Stomach smooth muscle (tissue), 2 donors: Measurements from ENCODE around the gene IRAG1.

Source experiments
- H3K27ac ChIP-seq: one replicate; pipeline ENCODE4 v1.7.0; 2013; ENCODE audit warnings: mild to moderate bottlenecking, low read length, inconsistent platforms
- H3K27me3 ChIP-seq, 2 donors: one replicate each; pipeline ENCODE4 v1.7.0; 2013; ENCODE audit warnings: low read length in 2 of 2; ENCODE audit not compliant: insufficient read depth in 2 of 2, control insufficient read depth in 1 of 2
- H3K36me3 ChIP-seq, 2 donors: one replicate each; pipeline ENCODE4 v1.7.0; 2013; ENCODE audit warnings: low read length in 2 of 2; ENCODE audit not compliant: control insufficient read depth in 2 of 2, insufficient read depth in 2 of 2
- H3K4me1 ChIP-seq: one replicate; pipeline ENCODE4 v1.7.0; 2013; ENCODE audit warnings: low read length; ENCODE audit not compliant: control insufficient read depth, insufficient read depth
- H3K4me3 ChIP-seq, 2 donors: one replicate each; pipeline ENCODE4 v1.7.0; 2013; ENCODE audit warnings: low read length in 2 of 2
- H3K9ac ChIP-seq, 2 donors: one replicate each; pipeline ENCODE4 v1.7.0; 2013; ENCODE audit warnings: low read length in 2 of 2, mild to moderate bottlenecking in 1 of 2
- H3K9me3 ChIP-seq, 2 donors: one replicate each; pipeline ENCODE4 v1.7.0; 2013; ENCODE audit warnings: low read length in 2 of 2; ENCODE audit not compliant: control insufficient read depth in 2 of 2
- donor health status: healthy.
- donor health status: Pancreatic carcinoma.

IRAG1 gene

DNA sequence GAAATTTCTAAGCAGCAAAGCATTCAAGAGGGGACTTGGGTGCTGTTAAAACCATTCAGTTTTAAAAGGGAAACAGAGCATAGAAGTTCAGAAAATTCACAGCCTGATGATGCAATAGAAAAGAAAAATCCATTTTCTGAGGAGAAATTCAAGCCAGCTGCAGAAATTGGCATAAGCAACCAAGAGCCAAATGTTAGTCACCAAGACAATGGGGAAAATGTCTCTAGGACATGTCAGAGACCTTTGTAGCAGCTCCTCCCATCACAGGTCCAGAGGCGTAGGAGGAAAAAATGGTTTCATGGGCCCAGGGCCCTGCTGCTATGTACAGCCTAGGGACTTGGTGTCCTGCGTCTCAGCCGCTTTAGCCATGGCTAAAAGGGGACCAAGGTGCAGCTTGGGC lies 5.5 kb upstream of the IRAG1 start:
- Histone ChIP-seq H3K9ac (no peak overlapping the region), H3K36me3 (no peaks in the 10 kb centered on the region), H3K27me3 (no peaks in the 10 kb centered on the region), H3K4me3 (no peak overlapping the region), H3K4me1 (peaks cover 19% of the 10 kb centered on the region), H3K27ac (no peak overlapping the region), H3K9me3 (no peaks in the 10 kb centered on the region)

GRCh38 chr11:10697323-10697620 lies 3.7 kb upstream of the IRAG1 start:
- H3K9ac ChIP-seq: no peak overlapping the region
- H3K4me1 ChIP-seq: peaks cover 26% of the 10 kb centered on the region
- H3K27me3 ChIP-seq: no peaks in the 10 kb centered on the region
- H3K9me3 ChIP-seq: no peaks in the 10 kb centered on the region
- peak overlapping the region; percentile 46 for H3K27ac ChIP-seq
- no peak overlapping the region for H3K4me3 ChIP-seq
- H3K36me3 ChIP-seq: no peaks in the 10 kb centered on the region

DNA sequence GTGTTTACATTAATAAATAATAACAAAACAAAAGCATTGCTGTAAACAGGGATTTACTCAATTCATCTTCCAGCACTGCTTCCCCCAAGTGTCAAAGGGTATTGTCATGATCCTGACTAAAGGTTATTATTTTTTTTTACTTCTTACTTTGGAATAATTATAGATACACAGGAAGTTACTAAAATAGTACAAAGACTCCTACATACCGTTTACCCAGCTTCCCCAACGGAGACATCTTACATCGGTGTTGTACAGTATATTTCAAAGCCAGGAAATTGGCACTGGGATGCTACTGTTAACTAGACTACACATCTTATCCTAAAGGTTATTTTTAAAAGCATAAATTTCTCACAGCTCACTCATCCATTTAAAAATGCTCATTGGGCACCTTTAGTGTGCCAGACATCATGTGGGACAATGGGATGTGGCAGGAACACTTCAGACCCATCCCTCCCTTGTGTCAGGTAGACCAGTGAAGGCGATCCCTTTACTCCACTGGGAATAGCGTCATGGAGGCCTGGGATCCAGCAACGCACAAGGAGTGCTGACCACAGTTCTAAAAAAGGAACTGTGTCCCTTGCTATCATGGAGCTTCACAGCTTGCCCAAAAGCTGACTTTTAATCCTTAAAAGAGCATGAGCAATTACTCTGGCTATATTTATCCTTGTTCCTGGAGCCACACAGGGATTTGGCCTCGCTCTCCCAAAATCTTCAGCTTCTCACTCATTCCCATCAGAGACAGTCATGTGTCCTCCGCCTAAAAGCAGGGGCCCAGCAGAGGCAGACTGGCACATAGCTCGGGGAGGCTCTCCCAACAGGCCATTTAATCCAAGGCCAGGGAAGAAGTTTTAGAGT lies 3.1 kb upstream of the IRAG1 start:
- Histone ChIP-seq H3K4me1 (peaks cover 30% of the 10 kb centered on the region), H3K27ac (peak overlapping the region; percentile 46), H3K4me3 (peak overlapping the region in 1 of 2 donors; percentile 29)

DNA sequence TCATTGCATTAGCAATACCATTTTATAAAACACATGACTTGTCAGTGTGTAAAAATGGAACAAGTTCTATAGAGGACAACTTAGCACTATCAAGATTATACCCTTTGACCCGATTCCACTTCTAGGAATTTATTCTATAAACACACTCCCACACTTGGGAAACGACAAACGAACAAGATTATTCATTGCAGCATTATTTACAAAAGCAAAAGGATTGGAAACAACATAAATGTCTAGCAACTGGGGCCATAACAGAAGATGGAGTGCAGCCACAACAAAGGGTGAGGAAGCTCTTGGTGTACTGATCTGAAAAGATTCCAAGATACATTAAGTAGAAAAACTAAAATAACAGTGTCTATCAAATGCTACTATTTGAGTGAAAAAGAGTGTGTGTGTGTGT lies 2.3 kb upstream of the IRAG1 start:
- no peak overlapping the region for H3K4me3 ChIP-seq
- no peak overlapping the region for H3K9ac ChIP-seq
- no peak overlapping the region for H3K27ac ChIP-seq
- H3K9me3 ChIP-seq: no peaks in the 10 kb centered on the region
- no peaks in the 10 kb centered on the region for H3K27me3 ChIP-seq
- H3K4me1 ChIP-seq: peaks cover 37% of the 10 kb centered on the region
- no peaks in the 10 kb centered on the region for H3K36me3 ChIP-seq

More for the DNA sequence above, 3.1 kb upstream of the IRAG1 start:
- no peaks in the 10 kb centered on the region for H3K36me3 ChIP-seq
- peak overlapping the region in 1 of 2 donors; percentile 7 for H3K9ac ChIP-seq
- no peaks in the 10 kb centered on the region for H3K9me3 ChIP-seq
- no peaks in the 10 kb centered on the region for H3K27me3 ChIP-seq

DNA sequence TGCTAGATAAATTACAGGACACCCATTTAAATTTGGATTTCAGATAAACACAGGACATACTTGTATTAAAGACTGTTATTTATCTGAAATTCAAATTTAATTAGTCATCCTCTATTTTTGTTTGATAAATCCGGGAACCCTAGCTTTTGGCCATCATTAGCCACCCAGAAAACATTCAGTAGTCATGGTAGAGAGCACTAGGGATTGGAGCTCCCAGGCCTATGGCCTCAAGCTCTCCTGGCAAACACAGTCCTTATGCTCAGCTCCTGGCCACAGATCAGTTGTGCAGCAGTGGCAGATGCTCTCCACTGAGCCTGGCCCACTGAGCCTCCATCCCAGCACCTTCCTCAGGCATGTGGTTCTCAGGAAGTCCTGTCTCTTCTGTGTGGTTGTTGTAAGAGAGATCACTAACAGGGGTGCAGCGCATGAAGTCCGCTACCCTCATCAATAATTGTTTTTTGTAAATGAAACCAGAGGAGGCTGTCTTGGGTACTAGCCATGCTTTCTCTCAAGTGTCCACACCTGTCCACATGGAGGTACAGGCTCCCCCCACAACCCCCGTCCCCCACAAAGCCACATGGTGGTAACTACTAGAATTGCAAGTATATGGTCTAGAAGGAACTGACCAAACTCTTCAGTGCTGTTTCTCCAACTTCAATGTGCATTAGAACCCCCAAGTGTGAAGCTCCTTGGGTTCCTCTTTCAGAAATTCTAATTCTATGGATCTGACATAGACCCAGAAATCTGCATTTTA lies 1.1 kb upstream of the IRAG1 start:
- no peaks in the 10 kb centered on the region for H3K9me3 ChIP-seq
- peaks cover 43% of the 10 kb centered on the region for H3K4me1 ChIP-seq
- H3K9ac ChIP-seq: peak overlapping the region in 1 of 2 donors; percentile 91

GRCh38 chr11:10692531-10693115 lies 932 bp downstream of the IRAG1 start:
- H3K4me3 ChIP-seq: peak overlapping the region; percentile 91 to 93
- peak overlapping the region; percentile 91 to 100 for H3K9ac ChIP-seq
- H3K36me3 ChIP-seq: peaks cover 5 to 8% of the 10 kb centered on the region in 2 donors
- H3K27me3 ChIP-seq: no peaks in the 10 kb centered on the region
- no peaks in the 10 kb centered on the region for H3K9me3 ChIP-seq
- H3K4me1 ChIP-seq: peaks cover 58% of the 10 kb centered on the region
- H3K27ac ChIP-seq: peak overlapping the region; percentile 99

More for the DNA sequence above, 1.1 kb upstream of the IRAG1 start:
- peak overlapping the region; percentile 99 for H3K27ac ChIP-seq
- H3K27me3 ChIP-seq: no peaks in the 10 kb centered on the region
- no peaks in the 10 kb centered on the region for H3K36me3 ChIP-seq
- peak overlapping the region in 1 of 2 donors; percentile 40 for H3K4me3 ChIP-seq

DNA sequence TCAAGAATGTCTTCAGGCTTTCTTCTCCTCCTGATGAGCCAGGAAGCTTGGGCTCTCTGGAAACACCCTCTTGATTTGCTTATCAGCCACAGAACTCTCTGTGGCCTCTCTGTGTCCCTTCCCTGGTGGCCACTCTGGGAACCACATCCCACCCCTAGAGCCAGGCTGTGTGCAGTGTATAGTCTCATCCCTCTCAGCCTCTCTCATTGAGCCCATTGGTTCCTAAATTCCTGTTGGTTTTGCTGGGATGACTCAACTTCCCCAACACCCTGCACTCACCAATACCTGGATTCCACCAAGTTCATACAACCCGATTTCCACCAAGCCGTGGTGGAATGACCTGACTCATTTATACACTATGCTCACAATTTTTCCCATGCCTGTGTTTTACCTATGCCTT lies 5.2 kb downstream of the IRAG1 start:
- H3K4me1 ChIP-seq: peaks cover 37% of the 10 kb centered on the region
- no peaks in the 10 kb centered on the region for H3K9me3 ChIP-seq
- no peaks in the 10 kb centered on the region for H3K27me3 ChIP-seq
- no peak overlapping the region for H3K9ac ChIP-seq
- peak overlapping the region; percentile 58 for H3K27ac ChIP-seq
- H3K4me3 ChIP-seq: peak overlapping the region in 1 of 2 donors; percentile 15
- H3K36me3 ChIP-seq: peaks cover 15 to 16% of the 10 kb centered on the region in 2 donors

GRCh38 chr11:10686311-10686710 lies 7.2 kb downstream of the IRAG1 start:
- no peak overlapping the region for H3K9ac ChIP-seq
- H3K27ac ChIP-seq: no peak overlapping the region
- H3K4me3 ChIP-seq: no peak overlapping the region
- H3K36me3 ChIP-seq: peaks cover 15 to 16% of the 10 kb centered on the region in 2 donors
- peaks cover 41% of the 10 kb centered on the region for H3K4me1 ChIP-seq
- H3K27me3 ChIP-seq: no peaks in the 10 kb centered on the region
- H3K9me3 ChIP-seq: no peaks in the 10 kb centered on the region

DNA sequence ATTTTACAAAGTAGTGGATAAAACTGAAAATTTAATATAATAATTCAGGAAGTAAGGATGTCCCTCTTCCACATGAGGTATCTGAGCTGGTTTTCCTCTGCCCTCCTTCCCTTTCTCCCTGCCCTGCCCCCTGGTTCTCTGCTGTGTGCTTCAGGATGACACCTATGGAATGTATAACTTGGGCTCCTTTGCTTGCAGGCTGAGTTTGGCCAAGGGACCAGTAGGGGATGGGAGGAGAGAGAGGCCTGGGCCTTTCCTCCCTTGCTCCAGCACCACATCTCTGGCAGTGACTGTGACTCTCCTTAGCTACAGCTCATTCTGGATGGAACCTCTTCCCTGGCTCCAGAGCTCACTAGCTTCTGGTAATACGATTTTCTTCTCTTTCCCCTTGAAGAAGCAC lies 10.1 kb downstream of the IRAG1 start:
- Histone ChIP-seq H3K27me3 (no peaks in the 10 kb centered on the region), H3K36me3 (peaks cover 17 to 26% of the 10 kb centered on the region in 2 donors), H3K9me3 (no peaks in the 10 kb centered on the region), H3K4me3 (no peak overlapping the region), H3K27ac (no peak overlapping the region), H3K9ac (no peak overlapping the region), H3K4me1 (peaks cover 32% of the 10 kb centered on the region)

GRCh38 chr11:10680956-10681487 lies 12.5 kb downstream of the IRAG1 start:
- Histone ChIP-seq H3K27me3 (no peaks in the 10 kb centered on the region), H3K27ac (peak overlapping the region; percentile 31), H3K36me3 (peaks cover 5 to 22% of the 10 kb centered on the region in 2 donors)

More at GRCh38 chr11:10680956-10681487, 12.5 kb downstream of the IRAG1 start:
- no peaks in the 10 kb centered on the region for H3K9me3 ChIP-seq
- no peak overlapping the region for H3K9ac ChIP-seq
- H3K4me1 ChIP-seq: peaks cover 34% of the 10 kb centered on the region
- H3K4me3 ChIP-seq: no peak overlapping the region
